Measurements from ENCODE around the gene RREB1. TPM values are rescaled to one million over a fixed set of nuclear protein-coding genes. Genes with fewer than 3 reads are reported as not detected.

The RREB1 gene, protein sequence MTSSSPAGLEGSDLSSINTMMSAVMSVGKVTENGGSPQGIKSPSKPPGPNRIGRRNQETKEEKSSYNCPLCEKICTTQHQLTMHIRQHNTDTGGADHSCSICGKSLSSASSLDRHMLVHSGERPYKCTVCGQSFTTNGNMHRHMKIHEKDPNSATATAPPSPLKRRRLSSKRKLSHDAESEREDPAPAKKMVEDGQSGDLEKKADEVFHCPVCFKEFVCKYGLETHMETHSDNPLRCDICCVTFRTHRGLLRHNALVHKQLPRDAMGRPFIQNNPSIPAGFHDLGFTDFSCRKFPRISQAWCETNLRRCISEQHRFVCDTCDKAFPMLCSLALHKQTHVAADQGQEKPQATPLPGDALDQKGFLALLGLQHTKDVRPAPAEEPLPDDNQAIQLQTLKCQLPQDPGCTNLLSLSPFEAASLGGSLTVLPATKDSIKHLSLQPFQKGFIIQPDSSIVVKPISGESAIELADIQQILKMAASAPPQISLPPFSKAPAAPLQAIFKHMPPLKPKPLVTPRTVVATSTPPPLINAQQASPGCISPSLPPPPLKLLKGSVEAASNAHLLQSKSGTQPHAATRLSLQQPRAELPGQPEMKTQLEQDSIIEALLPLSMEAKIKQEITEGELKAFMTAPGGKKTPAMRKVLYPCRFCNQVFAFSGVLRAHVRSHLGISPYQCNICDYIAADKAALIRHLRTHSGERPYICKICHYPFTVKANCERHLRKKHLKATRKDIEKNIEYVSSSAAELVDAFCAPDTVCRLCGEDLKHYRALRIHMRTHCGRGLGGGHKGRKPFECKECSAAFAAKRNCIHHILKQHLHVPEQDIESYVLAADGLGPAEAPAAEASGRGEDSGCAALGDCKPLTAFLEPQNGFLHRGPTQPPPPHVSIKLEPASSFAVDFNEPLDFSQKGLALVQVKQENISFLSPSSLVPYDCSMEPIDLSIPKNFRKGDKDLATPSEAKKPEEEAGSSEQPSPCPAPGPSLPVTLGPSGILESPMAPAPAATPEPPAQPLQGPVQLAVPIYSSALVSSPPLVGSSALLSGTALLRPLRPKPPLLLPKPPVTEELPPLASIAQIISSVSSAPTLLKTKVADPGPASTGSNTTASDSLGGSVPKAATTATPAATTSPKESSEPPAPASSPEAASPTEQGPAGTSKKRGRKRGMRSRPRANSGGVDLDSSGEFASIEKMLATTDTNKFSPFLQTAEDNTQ (N-terminal part only)
- 10 to 100 TPM; 18.5 to 20.7 (median 19.2) TPM for total RNA-seq

DNA sequence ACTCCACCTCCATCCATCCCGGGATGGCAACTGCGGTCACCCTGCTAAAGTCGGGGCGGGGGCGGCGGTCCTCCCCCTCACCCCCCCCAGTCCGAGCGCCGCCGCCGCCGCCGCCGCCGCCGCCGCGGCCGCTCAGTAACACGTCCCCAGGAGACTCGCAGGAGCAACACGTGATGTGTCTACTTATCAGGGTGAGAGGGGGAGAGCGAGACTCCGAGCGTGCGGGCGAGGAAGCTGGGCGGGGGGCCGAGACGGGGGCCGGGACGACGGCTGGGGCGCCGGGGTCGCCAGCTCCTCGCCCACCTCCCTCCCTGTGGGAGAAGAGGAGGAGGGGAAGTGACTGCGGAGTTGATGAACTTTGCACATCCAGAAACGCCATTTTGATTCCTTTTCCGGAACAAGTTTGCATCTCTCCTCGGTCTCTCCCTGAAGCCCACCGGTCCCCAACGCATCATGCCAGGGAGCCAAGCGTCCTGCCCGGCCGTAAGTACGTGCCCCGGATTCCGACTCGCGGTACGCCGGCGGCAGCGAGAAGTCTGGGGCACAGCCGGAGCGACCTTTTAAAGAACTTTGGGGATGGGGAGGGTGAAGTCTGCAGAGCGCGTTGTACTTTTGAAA lies at the start of gene RREB1:
Gene RREB1 (plus strand): TSS at position 384 of the 618 bp plus-strand sequence. CDS start 73,951 bp downstream, outside the sequence.
- peak within 1 kb of the TSS; percentile 94 for H3K4me3 Mint-ChIP-seq
- H3K9me3 Mint-ChIP-seq: no peaks in the 10 kb centered on the region
- H3K36me3 Mint-ChIP-seq (ENCODE audit: insufficient read depth): no peaks in the 10 kb centered on the region
- H3K4me1 Mint-ChIP-seq (ENCODE audit: low read depth): peaks cover 35% of the 10 kb centered on the region
- peak; percentile 49 for DNase-seq
- H3K27me3 Mint-ChIP-seq (ENCODE audit: low read depth): no peaks in the 10 kb centered on the region
- ATAC-seq: peak; percentile 66

DNA sequence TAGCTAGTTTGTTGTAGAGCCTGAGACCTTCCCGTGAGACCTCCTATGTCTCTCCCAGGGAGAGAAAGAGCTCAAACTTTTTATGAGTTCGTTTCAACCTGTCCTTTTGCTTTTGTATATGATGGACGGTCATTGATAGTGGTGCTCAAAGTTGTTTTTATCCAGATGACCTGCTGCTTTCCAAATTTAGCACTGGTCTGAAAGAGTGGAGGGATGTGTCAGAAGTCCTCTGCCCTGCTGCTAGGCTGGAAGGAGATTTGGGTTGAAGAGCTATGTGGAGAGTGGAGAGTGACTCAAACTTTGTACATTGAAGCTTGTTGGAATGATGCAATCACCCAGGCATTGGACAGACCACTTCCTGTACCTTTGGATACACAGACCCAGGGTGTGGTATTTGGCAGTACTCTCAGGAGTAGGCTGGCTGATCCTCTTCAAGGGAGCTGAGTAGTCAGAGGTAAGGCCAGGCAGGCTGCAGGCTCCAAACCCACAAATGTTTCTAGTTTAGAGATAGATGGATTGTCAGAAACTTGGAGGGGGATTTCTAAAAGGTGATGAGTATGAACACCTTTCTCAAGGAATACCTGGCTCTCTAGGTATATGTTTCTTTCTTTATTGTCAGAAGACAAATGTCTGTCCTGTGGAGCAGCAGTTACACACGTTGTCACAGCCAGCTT lies 49.4 kb upstream of the RREB1 start:
- Mint-ChIP-seq H3K4me1 (ENCODE audit: low read depth) (peaks cover 5% of the 10 kb centered on the region), H3K9me3 (no peaks in the 10 kb centered on the region), H3K27me3 (ENCODE audit: low read depth) (no peaks in the 10 kb centered on the region), H3K4me3 (no peak overlapping the region), H3K36me3 (ENCODE audit: insufficient read depth) (peaks cover 2% of the 10 kb centered on the region)
- DNase-seq: no peak
- peak; percentile 28 to 37 for ATAC-seq

DNA sequence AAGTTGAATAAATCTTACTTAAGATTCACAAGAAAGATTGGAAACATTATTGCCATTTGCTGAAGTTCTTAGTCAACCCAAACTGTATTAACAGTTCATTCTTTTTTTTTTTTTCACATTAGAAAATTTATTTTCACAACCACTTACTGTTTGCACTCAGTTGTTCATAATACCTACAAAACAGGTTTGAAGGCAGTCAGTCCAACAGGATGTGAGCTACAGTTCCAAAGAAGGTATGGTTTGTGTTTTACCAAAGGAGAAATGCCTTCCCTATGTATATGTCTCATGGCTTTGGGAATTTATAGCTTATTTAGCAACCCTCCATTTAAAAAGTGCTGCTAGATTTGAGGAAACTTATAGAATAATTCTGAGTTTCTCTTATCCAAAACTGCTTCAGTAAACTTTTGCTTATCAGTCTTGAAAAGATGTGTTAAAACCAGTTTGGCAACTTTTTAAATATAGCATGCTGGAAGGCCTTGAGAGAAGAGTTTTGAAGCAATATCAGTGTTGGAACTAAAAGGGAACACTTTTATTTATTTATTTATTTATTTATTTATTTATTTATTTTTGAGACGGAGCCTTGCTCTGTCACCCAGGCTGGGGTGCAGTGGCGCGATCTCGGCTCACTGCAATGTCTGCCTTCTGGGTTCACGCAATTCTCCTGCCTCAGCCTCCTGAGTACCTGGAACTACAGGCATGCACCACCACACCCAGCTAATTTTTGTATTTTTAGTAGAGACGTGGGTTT lies 46.8 kb upstream of the RREB1 start:
- no peaks in the 10 kb centered on the region for H3K27me3 Mint-ChIP-seq (ENCODE audit: low read depth)
- no peak overlapping the region for H3K4me3 Mint-ChIP-seq
- DNase-seq (no peak), ATAC-seq (no peak)
- no peaks in the 10 kb centered on the region for H3K9me3 Mint-ChIP-seq
- H3K4me1 Mint-ChIP-seq (ENCODE audit: low read depth): peaks cover 5% of the 10 kb centered on the region
- peaks cover 2% of the 10 kb centered on the region for H3K36me3 Mint-ChIP-seq (ENCODE audit: insufficient read depth)

DNA sequence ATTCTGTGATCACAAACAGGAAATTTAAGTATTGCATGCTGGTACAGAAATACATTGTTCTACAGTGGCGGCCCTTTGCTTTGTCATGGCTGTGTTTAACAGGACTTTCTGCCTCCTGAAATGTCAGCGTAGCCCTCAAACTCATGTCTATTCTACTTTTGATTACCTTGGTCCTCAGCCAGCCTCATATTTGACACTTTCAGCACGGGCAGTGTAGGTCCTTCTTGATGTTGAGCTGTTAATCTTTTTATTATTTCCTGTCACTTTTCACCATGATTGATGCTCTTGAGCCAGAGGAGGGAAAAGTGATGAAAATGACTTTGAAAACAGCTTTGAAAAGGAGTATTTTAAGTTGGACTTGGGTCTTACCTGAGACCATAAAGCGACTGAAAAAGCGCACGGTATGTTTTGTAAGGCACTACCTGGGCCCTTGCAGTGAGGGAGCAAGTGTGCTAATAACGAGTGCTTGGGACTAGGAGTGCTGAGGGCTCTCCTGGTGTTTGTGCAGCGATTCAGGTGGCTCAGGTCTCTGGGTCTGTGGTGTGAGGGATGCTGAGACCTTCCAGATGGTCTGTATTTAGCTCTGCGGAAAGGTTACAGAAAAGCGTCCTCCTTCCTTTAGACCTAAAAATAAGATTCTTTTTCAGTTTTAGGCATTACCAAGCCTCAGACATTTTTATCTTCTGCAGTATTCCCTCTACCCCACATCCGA lies 45.2 kb upstream of the RREB1 start:
- Mint-ChIP-seq H3K36me3 (ENCODE audit: insufficient read depth) (peaks cover 2% of the 10 kb centered on the region), H3K4me1 (ENCODE audit: low read depth) (peaks cover 5% of the 10 kb centered on the region), H3K9me3 (no peaks in the 10 kb centered on the region), H3K4me3 (no peak overlapping the region), H3K27me3 (ENCODE audit: low read depth) (no peaks in the 10 kb centered on the region)
- no peak for DNase-seq
- ATAC-seq: no peak

DNA sequence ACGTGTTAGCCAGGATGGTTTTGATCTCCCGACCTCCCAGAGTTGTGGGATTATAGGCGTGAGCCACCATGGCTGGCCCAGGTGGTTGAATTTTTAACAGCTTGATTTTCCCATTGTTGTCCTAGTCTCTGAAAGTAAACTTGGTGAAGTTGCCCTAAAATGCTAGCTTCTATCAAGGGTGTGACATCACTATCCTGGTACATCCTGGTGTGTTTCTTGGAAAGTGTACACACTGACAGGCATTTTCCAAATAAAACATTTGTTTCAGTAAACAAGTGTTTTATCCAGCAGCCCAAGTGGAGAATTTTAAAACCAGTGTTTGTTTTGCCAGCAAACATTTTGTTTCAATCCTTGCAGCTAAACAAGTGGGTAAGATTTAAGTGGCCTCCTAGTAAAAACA lies 40.5 kb upstream of the RREB1 start:
- H3K27me3 Mint-ChIP-seq (ENCODE audit: low read depth): no peaks in the 10 kb centered on the region
- DNase-seq: no peak
- no peaks in the 10 kb centered on the region for H3K36me3 Mint-ChIP-seq (ENCODE audit: insufficient read depth)
- no peaks in the 10 kb centered on the region for H3K9me3 Mint-ChIP-seq
- ATAC-seq: no peak
- H3K4me1 Mint-ChIP-seq (ENCODE audit: low read depth): no peaks in the 10 kb centered on the region
- H3K4me3 Mint-ChIP-seq: no peak overlapping the region

DNA sequence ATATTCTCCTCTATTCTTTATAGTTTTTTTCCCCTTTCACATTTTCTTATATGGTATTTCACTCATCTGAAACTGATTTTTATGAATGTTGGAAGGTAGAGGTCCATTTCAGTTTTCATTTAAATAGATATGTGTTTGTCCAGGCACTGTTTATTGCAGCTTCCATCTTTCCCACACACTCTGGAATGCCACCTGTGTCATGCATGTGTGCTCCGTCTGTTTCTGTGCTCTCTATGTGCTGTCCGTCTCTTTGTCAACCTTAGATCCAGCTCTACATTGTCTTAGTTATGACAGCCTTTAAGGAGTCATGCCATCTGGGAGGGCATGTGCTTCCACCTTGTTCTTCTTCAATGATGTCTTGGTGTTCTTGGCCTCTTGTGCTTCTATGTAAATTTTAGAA lies 36.4 kb upstream of the RREB1 start:
- no peaks in the 10 kb centered on the region for H3K27me3 Mint-ChIP-seq (ENCODE audit: low read depth)
- DNase-seq (no peak), ATAC-seq (no peak)
- no peak overlapping the region for H3K4me3 Mint-ChIP-seq
- no peaks in the 10 kb centered on the region for H3K36me3 Mint-ChIP-seq (ENCODE audit: insufficient read depth)
- peaks cover 14% of the 10 kb centered on the region for H3K4me1 Mint-ChIP-seq (ENCODE audit: low read depth)
- no peaks in the 10 kb centered on the region for H3K9me3 Mint-ChIP-seq

DNA sequence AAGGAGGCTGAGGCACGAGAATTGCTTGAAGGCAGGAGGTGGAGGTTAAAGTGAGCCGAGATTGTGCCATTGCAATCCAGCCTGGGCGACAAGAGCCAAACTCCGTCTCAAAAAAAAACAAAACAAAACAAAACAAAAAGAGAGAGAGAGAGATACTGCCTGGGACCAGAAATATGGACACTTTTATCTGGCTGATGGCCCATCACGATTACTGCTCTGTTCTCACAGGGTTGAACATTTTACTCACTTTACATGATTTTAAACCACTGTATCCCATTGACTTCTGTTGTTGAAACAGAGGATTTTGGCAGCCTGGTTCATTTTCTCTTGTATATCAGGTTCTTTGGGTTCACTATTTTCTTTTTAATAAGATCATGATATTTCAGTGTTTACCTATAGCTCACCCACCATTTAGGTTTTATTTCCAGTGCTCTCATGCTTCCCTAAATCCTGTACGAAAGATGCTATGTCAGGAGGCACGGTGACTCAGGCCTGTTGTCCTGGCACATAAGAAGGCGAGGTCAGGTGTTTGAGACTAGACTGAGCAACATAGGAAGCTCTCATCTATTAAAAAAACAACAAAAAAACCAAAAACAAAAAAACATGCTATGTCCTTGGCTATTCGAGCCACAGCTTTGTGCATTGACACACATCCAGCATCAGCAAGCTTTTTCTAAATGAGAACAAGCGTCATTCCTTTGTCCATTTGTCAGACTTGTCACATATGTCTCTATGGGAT lies 34.5 kb upstream of the RREB1 start:
- DNase-seq: no peak
- no peaks in the 10 kb centered on the region for H3K27me3 Mint-ChIP-seq (ENCODE audit: low read depth)
- H3K4me1 Mint-ChIP-seq (ENCODE audit: low read depth): peaks cover 14% of the 10 kb centered on the region
- no peak overlapping the region for H3K4me3 Mint-ChIP-seq
- H3K9me3 Mint-ChIP-seq: no peaks in the 10 kb centered on the region
- H3K36me3 Mint-ChIP-seq (ENCODE audit: insufficient read depth): no peaks in the 10 kb centered on the region
- no peak for ATAC-seq

DNA sequence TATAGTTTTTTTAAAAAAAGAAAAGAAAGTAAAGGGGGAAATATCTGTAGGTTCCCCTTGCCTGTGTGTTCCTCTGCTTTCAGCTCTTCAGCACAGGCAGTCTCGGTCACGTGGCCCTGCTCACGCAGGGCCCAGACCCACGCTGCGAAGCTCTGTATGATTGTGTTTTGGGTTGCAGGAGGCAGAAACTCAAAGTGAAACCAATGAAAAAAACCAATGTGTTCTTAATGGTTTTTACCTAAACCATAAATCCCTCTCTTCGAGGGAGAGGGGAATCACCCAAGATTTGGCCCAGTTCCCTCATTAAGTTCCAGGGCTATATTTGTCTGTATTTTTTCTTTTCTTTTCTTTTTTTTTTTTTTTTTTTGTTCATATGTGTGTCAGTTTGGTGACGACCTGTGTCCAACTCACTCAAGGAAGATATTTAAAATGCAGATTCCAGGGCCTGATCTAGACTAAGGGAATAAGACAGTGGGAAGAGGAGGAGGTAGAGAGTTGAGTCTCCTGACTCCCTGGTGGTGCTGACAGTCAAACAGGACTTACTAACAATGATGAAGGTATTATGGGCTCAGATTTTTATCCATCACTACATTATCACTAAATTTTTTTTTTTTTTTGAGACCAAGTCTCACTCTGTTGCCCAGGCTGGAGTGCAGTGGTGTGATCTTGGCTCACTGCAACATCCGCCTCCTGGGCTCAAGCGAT lies 33.8 kb upstream of the RREB1 start:
- ATAC-seq (peak; percentile 100), DNase-seq (peak; percentile 57)
- no peaks in the 10 kb centered on the region for H3K27me3 Mint-ChIP-seq (ENCODE audit: low read depth)
- no peaks in the 10 kb centered on the region for H3K9me3 Mint-ChIP-seq
- peak overlapping the region; percentile 62 for H3K4me3 Mint-ChIP-seq
- H3K4me1 Mint-ChIP-seq (ENCODE audit: low read depth): peaks cover 14% of the 10 kb centered on the region
- H3K36me3 Mint-ChIP-seq (ENCODE audit: insufficient read depth): no peaks in the 10 kb centered on the region

DNA sequence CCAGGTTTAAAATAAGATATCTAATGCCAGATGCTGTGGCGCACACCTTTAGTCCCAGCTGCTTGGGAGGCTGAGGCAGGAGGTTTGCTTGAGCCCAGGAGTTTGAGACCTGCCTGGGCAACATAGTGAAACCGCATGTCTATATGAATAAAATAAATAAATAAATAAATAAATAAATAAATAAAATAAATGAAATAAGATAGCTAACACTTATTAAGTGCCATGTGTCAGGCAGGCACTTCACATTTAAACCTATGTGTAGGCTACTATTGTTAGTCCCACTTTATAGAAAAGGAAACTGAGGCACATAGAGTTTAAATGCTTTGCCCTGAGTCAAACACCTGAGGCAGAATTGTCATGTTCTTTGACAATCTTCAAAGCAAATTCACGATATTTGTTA lies 32.9 kb upstream of the RREB1 start:
- H3K27me3 Mint-ChIP-seq (ENCODE audit: low read depth): no peaks in the 10 kb centered on the region
- no peaks in the 10 kb centered on the region for H3K36me3 Mint-ChIP-seq (ENCODE audit: insufficient read depth)
- ATAC-seq (no peak), DNase-seq (no peak)
- H3K9me3 Mint-ChIP-seq: no peaks in the 10 kb centered on the region
- no peak overlapping the region for H3K4me3 Mint-ChIP-seq
- H3K4me1 Mint-ChIP-seq (ENCODE audit: low read depth): peaks cover 14% of the 10 kb centered on the region

DNA sequence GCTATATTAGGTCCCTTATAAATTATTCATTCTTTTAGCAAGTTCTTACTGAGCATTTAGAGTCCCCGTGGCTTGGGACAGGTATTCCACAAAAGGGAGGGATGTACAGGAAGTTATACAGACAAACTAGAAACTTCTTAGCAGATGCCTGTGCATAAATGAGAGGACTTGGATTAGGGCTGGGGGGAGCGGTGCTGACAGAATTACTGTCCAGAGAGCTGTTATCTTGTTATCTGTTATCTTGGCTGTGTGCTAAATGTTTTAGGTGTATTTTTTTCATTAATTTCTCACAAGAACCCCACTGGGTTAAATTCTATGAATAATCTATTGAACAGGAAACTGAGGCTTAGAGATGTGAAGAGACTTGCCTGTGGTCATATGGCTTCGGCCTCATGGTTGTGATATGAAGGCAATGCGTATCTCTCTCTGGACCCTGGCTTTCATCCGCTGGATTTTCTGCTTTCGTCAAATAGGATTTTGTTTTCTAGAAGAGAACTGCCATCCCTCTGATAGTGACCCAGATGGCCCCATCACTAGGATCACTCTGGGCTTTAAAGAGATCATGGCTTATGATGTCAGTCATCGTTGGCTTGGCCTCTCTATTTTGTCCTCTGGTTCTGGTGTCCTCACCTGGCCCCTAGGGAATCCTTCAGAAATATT lies 32.3 kb upstream of the RREB1 start:
- no peak for ATAC-seq
- peaks cover 14% of the 10 kb centered on the region for H3K4me1 Mint-ChIP-seq (ENCODE audit: low read depth)

DNA sequence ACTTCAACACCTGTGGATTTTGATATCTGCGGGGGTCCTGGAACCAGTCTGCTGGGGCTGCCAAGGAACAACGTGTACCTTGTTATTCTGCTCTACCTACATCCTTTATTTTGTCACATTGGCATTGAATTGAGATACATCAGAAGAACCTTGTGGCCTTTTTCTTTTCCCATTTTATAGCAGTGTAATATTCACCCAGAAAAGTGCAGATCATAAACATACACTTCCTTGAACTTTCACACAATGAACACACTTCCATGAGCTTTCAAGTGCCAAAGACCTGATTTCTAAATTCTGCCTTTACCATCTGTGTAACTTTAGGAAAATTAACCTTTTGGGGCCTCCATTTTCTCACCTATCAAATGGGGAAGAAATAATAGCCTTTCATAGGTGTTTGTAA lies 29.9 kb upstream of the RREB1 start:
- DNase-seq: no peak
- no peak overlapping the region for H3K4me3 Mint-ChIP-seq
- no peaks in the 10 kb centered on the region for H3K9me3 Mint-ChIP-seq
- H3K36me3 Mint-ChIP-seq (ENCODE audit: insufficient read depth): no peaks in the 10 kb centered on the region
- H3K27me3 Mint-ChIP-seq (ENCODE audit: low read depth): no peaks in the 10 kb centered on the region
- ATAC-seq: no peak
- peaks cover 14% of the 10 kb centered on the region for H3K4me1 Mint-ChIP-seq (ENCODE audit: low read depth)

More for the DNA sequence above, 32.3 kb upstream of the RREB1 start:
- Mint-ChIP-seq H3K9me3 (no peaks in the 10 kb centered on the region), H3K36me3 (ENCODE audit: insufficient read depth) (no peaks in the 10 kb centered on the region), H3K27me3 (ENCODE audit: low read depth) (no peaks in the 10 kb centered on the region), H3K4me3 (no peak overlapping the region)
- DNase-seq: no peak
